ENCODE data around the gene DNAJB13.
A peak's percentile ranks its signal among the peaks of the same experiment; 100 is the strongest.

Gene DNAJB13, protein sequence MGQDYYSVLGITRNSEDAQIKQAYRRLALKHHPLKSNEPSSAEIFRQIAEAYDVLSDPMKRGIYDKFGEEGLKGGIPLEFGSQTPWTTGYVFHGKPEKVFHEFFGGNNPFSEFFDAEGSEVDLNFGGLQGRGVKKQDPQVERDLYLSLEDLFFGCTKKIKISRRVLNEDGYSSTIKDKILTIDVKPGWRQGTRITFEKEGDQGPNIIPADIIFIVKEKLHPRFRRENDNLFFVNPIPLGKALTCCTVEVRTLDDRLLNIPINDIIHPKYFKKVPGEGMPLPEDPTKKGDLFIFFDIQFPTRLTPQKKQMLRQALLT

DNA sequence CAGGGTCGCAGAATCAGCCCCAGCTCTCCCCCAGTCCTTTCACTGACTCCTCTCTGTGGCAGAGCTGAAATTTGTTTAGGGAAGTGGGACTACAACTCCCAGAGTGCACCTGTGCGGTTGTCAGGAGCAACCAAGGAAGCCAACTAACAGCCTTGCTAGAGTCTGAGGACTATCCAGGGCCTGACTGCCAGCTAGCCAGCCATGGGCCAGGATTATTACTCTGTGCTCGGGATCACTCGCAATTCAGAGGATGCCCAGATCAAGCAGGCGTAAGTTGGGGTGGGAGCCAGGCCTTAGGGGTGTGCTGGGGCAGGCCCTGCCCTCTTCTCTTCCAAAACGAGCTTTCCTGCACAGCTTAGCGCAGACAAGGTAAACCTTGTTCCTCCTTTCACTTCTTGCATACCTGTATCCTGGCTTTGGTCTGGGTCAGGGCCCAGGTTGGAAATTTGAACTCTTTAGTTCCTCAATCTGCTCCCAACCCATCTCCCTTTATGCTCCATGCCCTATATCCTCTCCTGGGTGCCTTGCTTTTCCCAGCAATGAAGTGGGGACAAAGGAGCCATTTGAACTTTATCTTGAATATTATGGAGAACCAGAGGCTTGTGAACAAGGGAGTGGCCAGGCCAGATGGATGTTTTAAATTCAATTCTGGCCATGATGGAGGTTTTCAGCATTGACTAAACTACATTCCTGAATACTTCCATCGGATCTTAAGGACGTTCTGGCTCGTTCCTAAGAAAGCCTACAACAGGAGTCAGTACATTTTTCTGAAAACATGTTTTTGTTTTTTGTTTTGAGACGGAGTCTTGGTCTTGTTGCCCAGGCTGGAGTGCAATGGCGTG, at the start of gene DNAJB13:
Gene DNAJB13, plus strand, starts transcription at position 158 of the 842 bp plus-strand sequence. Its CDS starts 44 bp downstream, at position 202.
- TF ChIP-seq TOX (CRISPR knock-in tag; IDR thresholded peaks at IDR 0.05; ENCODE audit: borderline replicate concordance) (no peak), OSR1 (CRISPR knock-in tag; IDR thresholded peaks at IDR 0.05) (no peak), ISL1 (CRISPR knock-in tag; IDR thresholded peaks at IDR 0.05) (no peak), SNAI2 (CRISPR knock-in tag; IDR thresholded peaks at IDR 0.05) (no peak), TCF4 (CRISPR knock-in tag; IDR thresholded peaks at IDR 0.05; ENCODE audit: borderline replicate concordance) (no peak), RARB (CRISPR knock-in tag; IDR thresholded peaks at IDR 0.05) (no peak), ZNF565 (CRISPR knock-in tag; conservative IDR thresholded peaks at IDR 0.05; ENCODE audit: low read depth) (no peak), ZC3H10 (CRISPR knock-in tag; IDR thresholded peaks at IDR 0.05) (no peak), ESRRG (CRISPR knock-in tag; IDR thresholded peaks at IDR 0.05) (no peak), ZNF8 (CRISPR knock-in tag; IDR thresholded peaks at IDR 0.05) (no peak), ZFP3 (CRISPR knock-in tag; IDR thresholded peaks at IDR 0.05) (no peak), CSDC2 (CRISPR knock-in tag; IDR thresholded peaks at IDR 0.05) (no peak), ZFP30 (CRISPR knock-in tag; IDR thresholded peaks at IDR 0.05) (no peak)
- TF ChIP-seq, protein P1, sequence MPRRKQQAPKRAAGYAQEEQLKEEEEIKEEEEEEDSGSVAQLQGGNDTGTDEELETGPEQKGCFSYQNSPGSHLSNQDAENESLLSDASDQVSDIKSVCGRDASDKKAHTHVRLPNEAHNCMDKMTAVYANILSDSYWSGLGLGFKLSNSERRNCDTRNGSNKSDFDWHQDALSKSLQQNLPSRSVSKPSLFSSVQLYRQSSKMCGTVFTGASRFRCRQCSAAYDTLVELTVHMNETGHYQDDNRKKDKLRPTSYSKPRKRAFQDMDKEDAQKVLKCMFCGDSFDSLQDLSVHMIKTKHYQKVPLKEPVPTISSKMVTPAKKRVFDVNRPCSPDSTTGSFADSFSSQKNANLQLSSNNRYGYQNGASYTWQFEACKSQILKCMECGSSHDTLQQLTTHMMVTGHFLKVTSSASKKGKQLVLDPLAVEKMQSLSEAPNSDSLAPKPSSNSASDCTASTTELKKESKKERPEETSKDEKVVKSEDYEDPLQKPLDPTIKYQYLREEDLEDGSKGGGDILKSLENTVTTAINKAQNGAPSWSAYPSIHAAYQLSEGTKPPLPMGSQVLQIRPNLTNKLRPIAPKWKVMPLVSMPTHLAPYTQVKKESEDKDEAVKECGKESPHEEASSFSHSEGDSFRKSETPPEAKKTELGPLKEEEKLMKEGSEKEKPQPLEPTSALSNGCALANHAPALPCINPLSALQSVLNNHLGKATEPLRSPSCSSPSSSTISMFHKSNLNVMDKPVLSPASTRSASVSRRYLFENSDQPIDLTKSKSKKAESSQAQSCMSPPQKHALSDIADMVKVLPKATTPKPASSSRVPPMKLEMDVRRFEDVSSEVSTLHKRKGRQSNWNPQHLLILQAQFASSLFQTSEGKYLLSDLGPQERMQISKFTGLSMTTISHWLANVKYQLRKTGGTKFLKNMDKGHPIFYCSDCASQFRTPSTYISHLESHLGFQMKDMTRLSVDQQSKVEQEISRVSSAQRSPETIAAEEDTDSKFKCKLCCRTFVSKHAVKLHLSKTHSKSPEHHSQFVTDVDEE (CRISPR knock-in tag; IDR thresholded peaks at IDR 0.05) = no peak
- TF ChIP-seq, protein P2, sequence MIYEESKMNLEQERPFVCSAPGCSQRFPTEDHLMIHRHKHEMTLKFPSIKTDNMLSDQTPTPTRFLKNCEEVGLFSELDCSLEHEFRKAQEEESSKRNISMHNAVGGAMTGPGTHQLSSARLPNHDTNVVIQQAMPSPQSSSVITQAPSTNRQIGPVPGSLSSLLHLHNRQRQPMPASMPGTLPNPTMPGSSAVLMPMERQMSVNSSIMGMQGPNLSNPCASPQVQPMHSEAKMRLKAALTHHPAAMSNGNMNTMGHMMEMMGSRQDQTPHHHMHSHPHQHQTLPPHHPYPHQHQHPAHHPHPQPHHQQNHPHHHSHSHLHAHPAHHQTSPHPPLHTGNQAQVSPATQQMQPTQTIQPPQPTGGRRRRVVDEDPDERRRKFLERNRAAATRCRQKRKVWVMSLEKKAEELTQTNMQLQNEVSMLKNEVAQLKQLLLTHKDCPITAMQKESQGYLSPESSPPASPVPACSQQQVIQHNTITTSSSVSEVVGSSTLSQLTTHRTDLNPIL (CRISPR knock-in tag; IDR thresholded peaks at IDR 0.05; ENCODE audit: low read depth) = no peak
- TF ChIP-seq, protein P3, sequence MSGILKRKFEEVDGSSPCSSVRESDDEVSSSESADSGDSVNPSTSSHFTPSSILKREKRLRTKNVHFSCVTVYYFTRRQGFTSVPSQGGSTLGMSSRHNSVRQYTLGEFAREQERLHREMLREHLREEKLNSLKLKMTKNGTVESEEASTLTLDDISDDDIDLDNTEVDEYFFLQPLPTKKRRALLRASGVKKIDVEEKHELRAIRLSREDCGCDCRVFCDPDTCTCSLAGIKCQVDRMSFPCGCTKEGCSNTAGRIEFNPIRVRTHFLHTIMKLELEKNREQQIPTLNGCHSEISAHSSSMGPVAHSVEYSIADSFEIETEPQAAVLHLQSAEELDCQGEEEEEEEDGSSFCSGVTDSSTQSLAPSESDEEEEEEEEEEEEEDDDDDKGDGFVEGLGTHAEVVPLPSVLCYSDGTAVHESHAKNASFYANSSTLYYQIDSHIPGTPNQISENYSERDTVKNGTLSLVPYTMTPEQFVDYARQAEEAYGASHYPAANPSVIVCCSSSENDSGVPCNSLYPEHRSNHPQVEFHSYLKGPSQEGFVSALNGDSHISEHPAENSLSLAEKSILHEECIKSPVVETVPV (CRISPR knock-in tag; IDR thresholded peaks at IDR 0.05) = no peak
- TF ChIP-seq, protein P4, sequence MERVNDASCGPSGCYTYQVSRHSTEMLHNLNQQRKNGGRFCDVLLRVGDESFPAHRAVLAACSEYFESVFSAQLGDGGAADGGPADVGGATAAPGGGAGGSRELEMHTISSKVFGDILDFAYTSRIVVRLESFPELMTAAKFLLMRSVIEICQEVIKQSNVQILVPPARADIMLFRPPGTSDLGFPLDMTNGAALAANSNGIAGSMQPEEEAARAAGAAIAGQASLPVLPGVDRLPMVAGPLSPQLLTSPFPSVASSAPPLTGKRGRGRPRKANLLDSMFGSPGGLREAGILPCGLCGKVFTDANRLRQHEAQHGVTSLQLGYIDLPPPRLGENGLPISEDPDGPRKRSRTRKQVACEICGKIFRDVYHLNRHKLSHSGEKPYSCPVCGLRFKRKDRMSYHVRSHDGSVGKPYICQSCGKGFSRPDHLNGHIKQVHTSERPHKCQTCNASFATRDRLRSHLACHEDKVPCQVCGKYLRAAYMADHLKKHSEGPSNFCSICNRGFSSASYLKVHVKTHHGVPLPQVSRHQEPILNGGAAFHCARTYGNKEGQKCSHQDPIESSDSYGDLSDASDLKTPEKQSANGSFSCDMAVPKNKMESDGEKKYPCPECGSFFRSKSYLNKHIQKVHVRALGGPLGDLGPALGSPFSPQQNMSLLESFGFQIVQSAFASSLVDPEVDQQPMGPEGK (CRISPR knock-in tag; IDR thresholded peaks at IDR 0.05; ENCODE audit: borderline replicate concordance) = no peak
- ATAC-seq = peak; percentile 96

DNA sequence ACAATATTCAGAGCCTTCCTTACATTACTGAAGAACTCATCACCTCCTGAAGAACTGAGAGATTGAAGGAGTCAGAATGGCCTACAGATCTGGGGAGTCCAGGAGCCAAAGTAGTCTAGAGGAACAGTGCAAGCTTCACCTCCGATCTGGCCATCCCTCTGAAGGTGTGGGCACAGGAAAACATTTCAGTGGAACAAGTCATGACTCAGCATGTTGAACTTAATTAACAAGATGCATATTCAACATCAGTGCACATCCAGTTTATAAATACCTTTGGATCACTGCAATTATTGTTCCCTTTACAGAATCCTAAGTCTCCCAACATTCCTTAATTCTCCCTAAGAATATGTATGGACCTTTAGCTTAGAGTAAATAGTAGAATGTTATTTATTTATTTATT, 48.5 kb upstream of the DNAJB13 start:
- no peak for ATAC-seq
- TF ChIP-seq, protein P5, sequence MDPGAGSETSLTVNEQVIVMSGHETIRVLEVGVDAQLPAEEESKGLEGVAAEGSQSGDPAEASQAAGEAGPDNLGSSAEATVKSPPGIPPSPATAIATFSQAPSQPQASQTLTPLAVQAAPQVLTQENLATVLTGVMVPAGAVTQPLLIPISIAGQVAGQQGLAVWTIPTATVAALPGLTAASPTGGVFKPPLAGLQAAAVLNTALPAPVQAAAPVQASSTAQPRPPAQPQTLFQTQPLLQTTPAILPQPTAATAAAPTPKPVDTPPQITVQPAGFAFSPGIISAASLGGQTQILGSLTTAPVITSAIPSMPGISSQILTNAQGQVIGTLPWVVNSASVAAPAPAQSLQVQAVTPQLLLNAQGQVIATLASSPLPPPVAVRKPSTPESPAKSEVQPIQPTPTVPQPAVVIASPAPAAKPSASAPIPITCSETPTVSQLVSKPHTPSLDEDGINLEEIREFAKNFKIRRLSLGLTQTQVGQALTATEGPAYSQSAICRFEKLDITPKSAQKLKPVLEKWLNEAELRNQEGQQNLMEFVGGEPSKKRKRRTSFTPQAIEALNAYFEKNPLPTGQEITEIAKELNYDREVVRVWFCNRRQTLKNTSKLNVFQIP (CRISPR knock-in tag; IDR thresholded peaks at IDR 0.05; ENCODE audit: borderline replicate concordance, low read depth) = no peak
- TF ChIP-seq ARNTL (CRISPR knock-in tag; IDR thresholded peaks at IDR 0.05; ENCODE audit: borderline replicate concordance, low read depth) (no peak), ZC3H10 (CRISPR knock-in tag; IDR thresholded peaks at IDR 0.05) (no peak), ZFP30 (CRISPR knock-in tag; IDR thresholded peaks at IDR 0.05) (no peak), ZNF70 (CRISPR knock-in tag; IDR thresholded peaks at IDR 0.05) (no peak), ISL1 (CRISPR knock-in tag; IDR thresholded peaks at IDR 0.05) (no peak), BACH2 (CRISPR knock-in tag; IDR thresholded peaks at IDR 0.05; ENCODE audit: borderline replicate concordance) (no peak), ESRRG (CRISPR knock-in tag; IDR thresholded peaks at IDR 0.05) (no peak), TOX (CRISPR knock-in tag; IDR thresholded peaks at IDR 0.05; ENCODE audit: borderline replicate concordance) (no peak), ZNF8 (CRISPR knock-in tag; IDR thresholded peaks at IDR 0.05) (no peak), OSR1 (CRISPR knock-in tag; IDR thresholded peaks at IDR 0.05) (no peak)
- TF ChIP-seq, protein P1 (CRISPR knock-in tag; IDR thresholded peaks at IDR 0.05) = no peak
- TF ChIP-seq, protein P4 (CRISPR knock-in tag; IDR thresholded peaks at IDR 0.05; ENCODE audit: borderline replicate concordance) = no peak

Data from SK-N-SH treated with all-trans-retinoic acid at 6 μM for 48 hours (cell line).